ENCODE measurements around the gene FGF22. TPM values are rescaled to one million over a fixed set of nuclear protein-coding genes. Genes with fewer than 3 reads are reported as not detected.

The FGF22 gene
- under 1 TPM in 2 of 4 donors, not detected in 2; 0.15 to 0.26 TPM for total RNA-seq
- polyA plus RNA-seq: under 1 TPM; 0.14 to 0.42 (median 0.16) TPM
- long read RNA-seq, donor 1: 0 reads
- long read RNA-seq, donor 2, partial matches to known transcripts: 0 of 5 reads
- long read RNA-seq, donor 2, other reads (novel, unspliced or antisense): 5 of 5 reads

DNA sequence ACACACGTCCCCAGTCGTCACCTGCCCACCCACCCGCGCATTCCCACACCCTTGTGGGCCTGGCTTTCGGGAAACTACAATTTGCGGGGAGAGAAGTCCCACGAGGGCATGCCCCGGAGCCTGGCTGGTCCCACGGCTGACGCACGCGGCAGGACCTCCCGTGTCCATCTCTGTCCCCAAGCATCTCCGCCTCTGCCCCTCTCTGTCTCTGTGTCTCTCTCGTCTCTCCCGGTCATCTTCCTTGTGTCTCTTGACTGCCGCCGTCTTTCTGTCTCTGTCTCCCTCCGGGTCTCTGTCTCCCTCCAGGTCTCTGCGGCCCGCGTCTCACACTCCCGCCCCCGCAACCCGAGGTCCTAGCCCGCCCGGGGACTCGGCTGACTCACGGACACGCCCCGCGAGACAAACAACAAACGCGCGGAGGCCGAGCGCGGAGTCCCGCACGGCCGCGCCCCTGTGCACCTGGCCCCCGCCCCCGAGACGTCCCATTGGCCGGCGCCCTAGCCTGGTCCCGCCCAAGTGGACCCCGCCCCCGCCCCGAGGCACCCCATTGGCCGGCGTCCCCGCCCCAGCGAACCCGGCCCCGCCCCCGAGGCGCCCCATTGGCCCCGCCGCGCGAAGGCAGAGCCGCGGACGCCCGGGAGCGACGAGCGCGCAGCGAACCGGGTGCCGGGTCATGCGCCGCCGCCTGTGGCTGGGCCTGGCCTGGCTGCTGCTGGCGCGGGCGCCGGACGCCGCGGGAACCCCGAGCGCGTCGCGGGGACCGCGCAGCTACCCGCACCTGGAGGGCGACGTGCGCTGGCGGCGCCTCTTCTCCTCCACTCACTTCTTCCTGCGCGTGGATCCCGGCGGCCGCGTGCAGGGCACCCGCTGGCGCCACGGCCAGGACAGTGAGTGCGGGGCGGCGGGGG, at the start of gene FGF22:
FGF22 (plus strand) TSS at position 627 of the 908 bp plus-strand sequence; CDS start at position 674, 47 bp downstream.
- TF ChIP-seq, protein P1, sequence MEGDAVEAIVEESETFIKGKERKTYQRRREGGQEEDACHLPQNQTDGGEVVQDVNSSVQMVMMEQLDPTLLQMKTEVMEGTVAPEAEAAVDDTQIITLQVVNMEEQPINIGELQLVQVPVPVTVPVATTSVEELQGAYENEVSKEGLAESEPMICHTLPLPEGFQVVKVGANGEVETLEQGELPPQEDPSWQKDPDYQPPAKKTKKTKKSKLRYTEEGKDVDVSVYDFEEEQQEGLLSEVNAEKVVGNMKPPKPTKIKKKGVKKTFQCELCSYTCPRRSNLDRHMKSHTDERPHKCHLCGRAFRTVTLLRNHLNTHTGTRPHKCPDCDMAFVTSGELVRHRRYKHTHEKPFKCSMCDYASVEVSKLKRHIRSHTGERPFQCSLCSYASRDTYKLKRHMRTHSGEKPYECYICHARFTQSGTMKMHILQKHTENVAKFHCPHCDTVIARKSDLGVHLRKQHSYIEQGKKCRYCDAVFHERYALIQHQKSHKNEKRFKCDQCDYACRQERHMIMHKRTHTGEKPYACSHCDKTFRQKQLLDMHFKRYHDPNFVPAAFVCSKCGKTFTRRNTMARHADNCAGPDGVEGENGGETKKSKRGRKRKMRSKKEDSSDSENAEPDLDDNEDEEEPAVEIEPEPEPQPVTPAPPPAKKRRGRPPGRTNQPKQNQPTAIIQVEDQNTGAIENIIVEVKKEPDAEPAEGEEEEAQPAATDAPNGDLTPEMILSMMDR (IDR thresholded peaks at IDR 0.05): no peak
- intact Hi-C loops (cut with DNase I): no loop called here
- peak; percentile 93 to 96 (median 96) for ATAC-seq
- Histone ChIP-seq H3K36me3 (ENCODE audit: insufficient read depth in 1 of 2, low read depth in 1 of 2) (peaks cover 0 to under 1% of the 10 kb centered on the region in 2 donors), H3K4me3 (peak within 1 kb of the TSS; percentile 63), H3K27ac (no peak within 1 kb of the TSS), H3K9me3 (no peaks in the 10 kb centered on the region), H3K4me1 (peaks cover 9% of the 10 kb centered on the region), H3K27me3 (ENCODE audit: insufficient read depth in 3 of 3, low read length in 2 of 3) (no peaks in the 10 kb centered on the region)
- peak; percentile 95 to 96 for DNase-seq
- WGBS, 3 donors: 4 to 5% (median 4%) methylated on average over 68 to 109 of the region's 109 CpGs

DNA sequence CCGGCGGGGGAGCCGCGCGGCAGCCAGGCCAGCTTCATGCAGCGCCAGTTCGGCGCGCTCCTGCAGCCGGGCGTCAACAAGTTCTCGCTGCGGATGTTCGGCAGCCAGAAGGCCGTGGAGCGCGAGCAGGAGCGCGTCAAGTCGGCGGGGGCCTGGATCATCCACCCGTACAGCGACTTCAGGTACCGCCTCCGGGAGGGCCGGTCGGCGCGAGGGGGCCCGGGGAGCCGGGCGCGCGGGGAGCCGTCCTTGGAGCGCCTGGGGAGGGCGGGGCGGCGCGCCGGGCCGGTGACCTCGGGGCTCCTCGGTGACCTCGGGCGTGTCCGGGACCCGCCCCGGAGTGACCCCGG, 49.3 kb upstream of the FGF22 start:
- H3K4me1 ChIP-seq: no peaks in the 10 kb centered on the region
- peaks cover 0 to 47% (median 20%) of the 10 kb centered on the region in 3 donors for H3K27me3 ChIP-seq (ENCODE audit: insufficient read depth in 3 of 3, low read length in 2 of 3)
- no peaks in the 10 kb centered on the region for H3K9me3 ChIP-seq
- peak overlapping the region; percentile 28 for H3K4me3 ChIP-seq
- DNase-seq (no peak), ATAC-seq (no peak)
- H3K27ac ChIP-seq: no peak overlapping the region
- TF ChIP-seq, protein P1 (IDR thresholded peaks at IDR 0.05): no peak
- 0 to 2% (median 1%) methylated on average over 9 to 50 of the region's 50 CpGs for WGBS, 3 donors
- intact Hi-C loops (cut with DNase I): loop anchor here in 1 of 2 donors (5.0 kb wide), 1 partner anchor 37 kb away; no protein-coding TSS in a partner anchor
- H3K36me3 ChIP-seq (ENCODE audit: insufficient read depth in 1 of 2, low read depth in 1 of 2): no peaks in the 10 kb centered on the region

DNA sequence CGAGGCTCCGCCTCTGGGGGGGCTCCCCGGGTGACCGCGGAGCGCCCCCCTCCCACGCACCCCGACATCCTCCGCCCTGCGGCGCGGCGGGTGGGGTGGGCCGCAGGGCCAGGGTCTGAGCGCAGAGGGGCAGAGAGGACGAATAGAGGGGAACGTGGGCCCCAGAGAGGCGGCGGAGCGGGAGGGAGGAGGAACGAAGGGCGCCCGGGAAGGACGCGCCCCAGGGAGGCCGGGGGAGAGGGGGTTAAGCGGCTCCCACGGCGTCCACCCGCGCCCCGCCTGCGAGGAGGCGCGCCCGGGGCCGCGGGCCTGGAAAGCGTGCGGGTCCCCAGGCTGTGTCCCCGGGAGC, 49.0 kb upstream of the FGF22 start:
- Histone ChIP-seq H3K4me1 (no peaks in the 10 kb centered on the region), H3K27ac (no peak overlapping the region), H3K4me3 (no peak overlapping the region), H3K9me3 (no peaks in the 10 kb centered on the region), H3K27me3 (ENCODE audit: insufficient read depth in 3 of 3, low read length in 2 of 3) (peaks cover 0 to 51% (median 20%) of the 10 kb centered on the region in 3 donors), H3K36me3 (ENCODE audit: insufficient read depth in 1 of 2, low read depth in 1 of 2) (no peaks in the 10 kb centered on the region)
- TF ChIP-seq, protein P1 (IDR thresholded peaks at IDR 0.05): no peak
- no peak for ATAC-seq
- no peak for DNase-seq
- WGBS, 3 donors: 3 to 10% (median 8%) methylated on average over 16 to 41 of the region's 41 CpGs
- intact Hi-C loops (cut with DNase I): loop anchor here in 1 of 2 donors (5.0 kb wide), 1 partner anchor 37 kb away; no protein-coding TSS in a partner anchor

DNA sequence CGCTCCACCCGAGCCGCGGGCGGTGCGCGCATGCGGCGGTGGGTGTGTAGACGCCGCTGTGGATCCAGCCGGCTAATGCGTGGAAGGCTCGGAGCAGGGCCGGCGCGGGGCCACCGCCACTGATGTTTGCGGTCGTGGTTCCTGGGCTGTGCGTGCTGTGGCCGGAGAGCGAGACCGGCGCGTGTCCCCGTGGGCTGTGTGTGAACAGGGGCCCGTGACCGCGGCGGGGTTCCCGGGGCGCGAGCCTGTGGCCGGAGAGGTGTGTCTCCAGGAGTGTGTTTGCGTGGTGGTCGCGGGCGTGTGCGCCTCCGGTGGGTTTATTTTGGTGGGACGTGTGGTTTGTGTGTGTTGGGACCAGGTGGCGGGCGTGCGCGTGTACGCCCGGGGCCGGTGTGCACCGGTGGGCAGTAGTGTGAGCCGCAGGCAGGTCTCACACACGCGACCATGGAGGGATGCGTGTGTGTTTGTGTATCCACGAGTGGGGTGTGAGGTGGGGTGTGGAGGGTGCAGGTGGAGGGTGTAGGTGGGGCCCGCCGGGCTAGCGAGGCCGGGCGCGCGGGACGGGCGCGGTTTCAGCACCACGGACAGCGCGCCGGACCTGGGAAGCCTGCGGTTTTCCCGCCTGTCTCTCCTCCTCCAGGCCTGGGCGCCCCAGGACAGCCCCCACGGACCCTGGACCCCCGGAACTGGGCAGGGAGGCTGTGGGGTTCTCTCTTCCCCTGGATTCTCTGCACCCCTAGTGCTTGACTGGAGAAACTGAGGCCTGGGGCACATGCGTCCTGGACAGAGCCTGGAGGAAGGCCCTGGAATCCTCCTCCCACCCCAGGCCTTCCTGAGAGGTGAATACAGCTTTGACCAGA, 48.4 kb upstream of the FGF22 start:
- intact Hi-C loops (cut with DNase I): loop anchor here in 1 of 2 donors (5.0 kb wide), 1 partner anchor 36 kb away; no protein-coding TSS in a partner anchor

More for the DNA sequence above, 48.4 kb upstream of the FGF22 start:
- DNase-seq (no peak), ATAC-seq (peak; percentile 47 to 69 (median 60))
- Histone ChIP-seq H3K27me3 (ENCODE audit: insufficient read depth in 3 of 3, low read length in 2 of 3) (peaks cover 0 to 57% (median 22%) of the 10 kb centered on the region in 3 donors), H3K9me3 (no peaks in the 10 kb centered on the region), H3K36me3 (ENCODE audit: insufficient read depth in 1 of 2, low read depth in 1 of 2) (no peaks in the 10 kb centered on the region), H3K4me1 (no peaks in the 10 kb centered on the region), H3K4me3 (no peak overlapping the region), H3K27ac (no peak overlapping the region)
- TF ChIP-seq, protein P1 (IDR thresholded peaks at IDR 0.05): no peak
- 26 to 32% (median 32%) methylated on average over 68 to 75 of the region's 75 CpGs for WGBS, 3 donors

All from psoas muscle (tissue), 8 donors.